ENCODE measurements around the gene HLA-DQA2. TPM values are rescaled to one million over a fixed set of nuclear protein-coding genes. Genes with fewer than 3 reads are reported as not detected.

Gene HLA-DQA2
- polyA plus RNA-seq, 6 donors from 2014 or later: 0.82 to 164 (median 101) TPM

- no peaks in the 10 kb centered on the region for H3K27me3 Mint-ChIP-seq
- ATAC-seq (ENCODE audit: low read depth in 2 of 2) (no peak), DNase-seq (no peak)
- H3K4me3 Mint-ChIP-seq: no peak overlapping the region
- H3K9me3 Mint-ChIP-seq: peaks cover 0 to 4% (median 2%) of the 10 kb centered on the region in 7 donors
- H3K4me1 Mint-ChIP-seq: peaks cover 30 to 44% (median 35%) of the 10 kb centered on the region in 3 donors
- no peak overlapping the region for H3K27ac Mint-ChIP-seq
- H3K36me3 Mint-ChIP-seq: peaks cover 0 to 4% of the 10 kb centered on the region in 2 donors
These were observed 51.8 kb downstream of the HLA-DQA2 start for GRCh38 chr6:32792901-32793435.

- DNase-seq: peak; percentile 24
These were observed 53.3 kb downstream of the HLA-DQA2 start for GRCh38 chr6:32794510-32794909.

More at GRCh38 chr6:32794510-32794909, 53.3 kb downstream of the HLA-DQA2 start:
- H3K4me1 Mint-ChIP-seq: peaks cover 34 to 45% (median 39%) of the 10 kb centered on the region in 3 donors
- H3K27me3 Mint-ChIP-seq: no peaks in the 10 kb centered on the region
- peak overlapping the region in 5 of 6 donors; percentile 41 to 83 (median 66) for H3K27ac Mint-ChIP-seq
- peak overlapping the region in 5 of 8 donors; percentile 1 to 34 (median 10) for H3K4me3 Mint-ChIP-seq
- peaks cover 7 to 20% (median 15%) of the 10 kb centered on the region in 7 donors for H3K9me3 Mint-ChIP-seq
- peak; percentile 25 to 26 for ATAC-seq (ENCODE audit: low read depth in 2 of 2)
- peaks cover 0 to 19% of the 10 kb centered on the region in 2 donors for H3K36me3 Mint-ChIP-seq

Other genes starting within 250 kb of the HLA-DQA2 start
- gene HLA-DRB5, start 211.1 kb upstream of the HLA-DQA2 start, polyA plus RNA-seq (ENCODE audit: low read depth in 6 of 6): 1,000 to 10,000 TPM in 1 of 6 donors, 100 to 1,000 TPM in 2, 10 to 100 TPM in 3; 55.2 to 2,377 (median 210) TPM
- gene HLA-DRB1, start 151.5 kb upstream of the HLA-DQA2 start, polyA plus RNA-seq (ENCODE audit: low read depth in 6 of 6): 1,000 to 10,000 TPM; 2,451 to 5,170 (median 4,939) TPM
- 1,000 to 10,000 TPM in 2 of 6 donors, 100 to 1,000 TPM in 4; 309 to 1,253 (median 783) TPM for gene HLA-DQA1, start 104.0 kb upstream of the HLA-DQA2 start, polyA plus RNA-seq (ENCODE audit: low read depth in 6 of 6)
- 1,000 to 10,000 TPM in 5 of 6 donors, 100 to 1,000 TPM in 1; 140 to 2,258 (median 1,433) TPM for gene HLA-DQB1, start 74.7 kb upstream of the HLA-DQA2 start, polyA plus RNA-seq (ENCODE audit: low read depth in 6 of 6)
- 100 to 1,000 TPM in 2 of 6 donors, 10 to 100 TPM in 2, not detected in 2; 59.3 to 118 (median 92.8) TPM for gene HLA-DQB2, start 22.1 kb downstream of the HLA-DQA2 start, polyA plus RNA-seq (ENCODE audit: low read depth in 6 of 6)
- 1,000 to 10,000 TPM in 1 of 6 donors, 100 to 1,000 TPM in 5; 669 to 1,199 (median 837) TPM for gene HLA-DOB, start 75.6 kb downstream of the HLA-DQA2 start, polyA plus RNA-seq (ENCODE audit: low read depth in 6 of 6)
- gene TAP2, start 97.3 kb downstream of the HLA-DQA2 start, polyA plus RNA-seq (ENCODE audit: low read depth in 6 of 6): 10 to 100 TPM; 18.2 to 33.0 (median 25.4) TPM
- 100 to 1,000 TPM; 297 to 462 (median 380) TPM for gene PSMB8, start 102.7 kb downstream of the HLA-DQA2 start, polyA plus RNA-seq (ENCODE audit: low read depth in 6 of 6)
- gene TAP1, start 112.3 kb downstream of the HLA-DQA2 start, polyA plus RNA-seq (ENCODE audit: low read depth in 6 of 6): 100 to 1,000 TPM; 106 to 215 (median 145) TPM
- gene PSMB9, start 112.8 kb downstream of the HLA-DQA2 start, polyA plus RNA-seq (ENCODE audit: low read depth in 6 of 6): 100 to 1,000 TPM; 347 to 677 (median 445) TPM
- 1,000 to 10,000 TPM; 1,171 to 1,354 (median 1,198) TPM for gene HLA-DMB, start 199.6 kb downstream of the HLA-DQA2 start, polyA plus RNA-seq (ENCODE audit: low read depth in 6 of 6)
- 1,000 to 10,000 TPM; 1,101 to 1,557 (median 1,371) TPM for gene HLA-DMA, start 211.7 kb downstream of the HLA-DQA2 start, polyA plus RNA-seq (ENCODE audit: low read depth in 6 of 6)
- gene BRD2, start 227.2 kb downstream of the HLA-DQA2 start, polyA plus RNA-seq (ENCODE audit: low read depth in 6 of 6): 100 to 1,000 TPM in 1 of 6 donors, 10 to 100 TPM in 5; 26.9 to 148 (median 48.5) TPM

All from naive B cell (primary cell).